Naive B cell (primary cell): ENCODE measurements around the gene B3GALNT1. TPM values are rescaled to one million over a fixed set of nuclear protein-coding genes. Genes with fewer than 3 reads are reported as not detected.
A peak's percentile ranks its signal among the peaks of the same experiment; 100 is the strongest.

ENCODE experiments used
- ATAC-seq, 2 donors: fragments of 150-1000 bp; cut with Tn5 transposase; 2 replicates each; pipeline ENCODE4 v1.10.0; 2021; ENCODE audit warnings: low read depth in 2 of 2, mild to moderate bottlenecking in 2 of 2, moderate library complexity in 2 of 2
- DNase-seq: peaks from one replicate; pipeline ENCODE4 v3.0.0; 2022
- H3K27ac Mint-ChIP-seq, 6 donors: one replicate each; pipeline ENCODE4 v1.8.0; 2020 to 2022; ENCODE audit warnings: mild to moderate bottlenecking in 6 of 6, mixed read lengths in 6 of 6, moderate library complexity in 5 of 6, inconsistent platforms in 2 of 6
- H3K27me3 Mint-ChIP-seq, 3 donors: one replicate each; pipeline ENCODE4 v1.8.0; 2021 to 2022; ENCODE audit warnings: mixed read lengths in 3 of 3, mild to moderate bottlenecking in 1 of 3
- H3K36me3 Mint-ChIP-seq, 2 donors: one replicate each; pipeline ENCODE4 v1.8.0; 2020 to 2022; ENCODE audit warnings: mixed read lengths in 2 of 2, inconsistent platforms in 1 of 2, mild to moderate bottlenecking in 1 of 2
- H3K4me1 Mint-ChIP-seq, 3 donors: one replicate each; pipeline ENCODE4 v1.8.0; 2020 to 2022; ENCODE audit warnings: mixed read lengths in 3 of 3, inconsistent platforms in 1 of 3, mild to moderate bottlenecking in 1 of 3, moderate library complexity in 1 of 3
- H3K4me3 Mint-ChIP-seq, 8 donors: one replicate each; pipeline ENCODE4 v1.8.0; 2020 to 2022; ENCODE audit warnings: mild to moderate bottlenecking in 8 of 8, mixed read lengths in 8 of 8, moderate library complexity in 8 of 8, inconsistent platforms in 2 of 8
- H3K9me3 Mint-ChIP-seq, 7 donors: one replicate each; pipeline ENCODE4 v1.8.0; 2020 to 2022; ENCODE audit warnings: mixed read lengths in 7 of 7, mild to moderate bottlenecking in 5 of 7, inconsistent platforms in 2 of 7, moderate library complexity in 1 of 7
- polyA plus RNA-seq, 6 donors: library from polyadenylated mRNA; unstranded; fragments of 300-500 nt; fragmentation: Illumina TruSeq; gene quantifications; one replicate each; pipeline ENCODE4 v1.2.3, GENCODE V29; 2021; ENCODE audit warnings: low read depth in 6 of 6

B3GALNT1 gene, protein sequence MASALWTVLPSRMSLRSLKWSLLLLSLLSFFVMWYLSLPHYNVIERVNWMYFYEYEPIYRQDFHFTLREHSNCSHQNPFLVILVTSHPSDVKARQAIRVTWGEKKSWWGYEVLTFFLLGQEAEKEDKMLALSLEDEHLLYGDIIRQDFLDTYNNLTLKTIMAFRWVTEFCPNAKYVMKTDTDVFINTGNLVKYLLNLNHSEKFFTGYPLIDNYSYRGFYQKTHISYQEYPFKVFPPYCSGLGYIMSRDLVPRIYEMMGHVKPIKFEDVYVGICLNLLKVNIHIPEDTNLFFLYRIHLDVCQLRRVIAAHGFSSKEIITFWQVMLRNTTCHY
- 1 to 10 TPM in 2 of 6 donors, under 1 TPM in 3, not detected in 1; 0.31 to 1.5 (median 0.74) TPM for polyA plus RNA-seq

DNA sequence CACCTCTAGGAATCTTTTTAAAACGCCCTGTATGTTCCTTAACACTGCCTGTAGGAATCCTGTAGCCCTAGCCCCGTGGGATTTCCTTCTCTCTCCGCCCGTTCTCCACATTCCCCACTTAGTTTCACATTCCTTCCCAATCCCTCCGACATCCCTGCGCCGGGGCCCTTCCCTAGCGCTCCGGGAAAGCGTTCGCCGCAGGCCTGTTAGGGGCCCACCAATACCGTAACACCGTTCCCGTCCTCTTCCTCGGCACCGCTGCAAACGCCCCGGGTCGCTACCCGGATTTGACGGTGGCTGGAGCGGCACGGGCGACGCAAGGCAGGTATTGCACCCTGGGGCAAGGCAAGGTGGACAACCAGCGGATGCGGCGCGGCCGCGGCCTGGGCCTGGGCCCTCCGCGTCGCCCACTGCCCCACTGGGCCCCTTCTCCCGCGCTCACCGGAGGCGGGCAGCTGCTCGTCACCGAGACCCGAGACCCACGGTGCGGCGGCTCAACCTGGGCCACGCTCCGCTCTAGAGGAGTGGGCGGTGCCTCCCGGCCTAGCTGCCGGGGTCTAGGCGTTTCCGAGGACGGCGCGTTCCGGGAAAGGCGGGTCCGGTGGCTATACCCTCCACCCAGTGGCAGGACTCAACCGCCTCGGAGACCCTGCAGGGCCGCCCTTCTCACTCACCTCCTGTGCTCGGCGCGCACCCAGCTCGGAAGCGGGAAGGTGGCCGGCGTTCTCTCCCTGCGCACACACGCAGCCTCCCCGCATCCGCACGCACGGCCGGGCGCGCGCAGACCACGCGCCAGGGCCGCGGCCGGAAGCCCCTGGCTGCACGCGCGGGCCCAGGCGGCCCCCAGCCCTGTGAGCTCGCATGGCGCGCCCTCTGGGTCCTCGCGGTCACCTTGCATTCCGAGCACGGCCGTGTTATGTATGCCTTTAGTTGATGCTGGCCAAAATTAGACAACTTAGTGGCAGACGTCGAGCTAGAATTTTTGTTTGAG lies at the start of gene B3GALNT1:
Gene B3GALNT1, minus strand, starts transcription at position 789 of the 991 bp plus-strand sequence. CDS start 18,595 bp downstream, outside the sequence.
- no peaks in the 10 kb centered on the region for H3K9me3 Mint-ChIP-seq
- H3K4me3 Mint-ChIP-seq, result peak within 1 kb of the TSS; percentile 72 to 90 (median 82)
- peak; percentile 25 for DNase-seq
- no peaks in the 10 kb centered on the region for H3K36me3 Mint-ChIP-seq
- peak within 1 kb of the TSS in 2 of 6 donors; percentile 32 to 92 for H3K27ac Mint-ChIP-seq
- peak; percentile 65 to 72 for ATAC-seq
- peaks cover 8 to 26% (median 16%) of the 10 kb centered on the region in 3 donors for H3K27me3 Mint-ChIP-seq
- peaks cover 8 to 12% (median 11%) of the 10 kb centered on the region in 3 donors for H3K4me1 Mint-ChIP-seq

DNA sequence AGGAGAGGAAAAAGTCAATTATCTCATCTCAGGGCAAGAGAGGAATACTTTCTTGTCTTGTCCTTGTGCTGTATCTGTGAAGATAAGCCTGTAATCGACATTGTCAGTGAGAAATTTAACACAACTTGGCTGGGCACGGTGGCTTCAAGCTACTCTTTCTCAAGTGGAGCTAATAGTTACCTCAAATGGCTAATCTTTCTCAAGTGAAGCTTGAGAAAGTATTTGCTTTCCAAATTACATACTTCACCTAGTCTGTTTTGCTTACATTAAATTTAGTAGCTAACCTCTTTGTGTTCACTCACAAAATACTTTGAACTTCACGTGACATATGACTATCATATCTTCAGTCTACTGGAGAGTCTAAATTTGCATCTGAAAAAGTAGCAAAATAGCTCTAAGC lies 48.3 kb upstream of the B3GALNT1 start:
- Mint-ChIP-seq H3K27ac (no peak overlapping the region), H3K9me3 (no peaks in the 10 kb centered on the region), H3K36me3 (no peaks in the 10 kb centered on the region), H3K4me1 (no peaks in the 10 kb centered on the region), H3K4me3 (no peak overlapping the region), H3K27me3 (no peaks in the 10 kb centered on the region)
- ATAC-seq, result no peak
- no peak for DNase-seq

DNA sequence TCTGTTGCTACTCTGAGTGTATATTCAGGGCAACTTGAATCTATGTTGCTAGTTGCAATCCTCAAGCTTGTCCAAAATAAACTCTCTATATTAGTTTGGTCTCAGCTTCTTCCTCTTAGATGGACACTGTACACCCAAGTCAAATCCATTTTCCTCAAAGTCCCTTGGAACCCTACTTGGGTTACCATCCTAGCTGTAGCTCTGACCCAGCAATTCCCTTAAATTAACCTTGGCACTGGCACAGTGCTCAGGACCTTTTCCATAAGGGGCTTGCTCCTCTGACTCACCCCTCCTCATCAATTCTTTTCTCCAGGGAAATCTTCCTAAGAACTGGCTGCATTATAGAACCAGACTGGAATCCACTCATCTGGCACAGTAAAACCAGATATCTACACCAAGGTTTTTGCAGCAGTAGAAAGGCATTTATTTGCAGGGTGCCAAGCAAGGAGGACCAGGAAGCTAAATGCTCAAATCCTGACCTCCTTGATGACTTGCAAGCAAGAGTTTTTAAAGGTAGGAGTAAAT lies 44.9 kb upstream of the B3GALNT1 start:
- H3K4me3 Mint-ChIP-seq, result no peak overlapping the region
- ATAC-seq, result no peak
- no peak for DNase-seq
- H3K27ac Mint-ChIP-seq, result no peak overlapping the region
- peaks cover 0 to 4% (median 0%) of the 10 kb centered on the region in 7 donors for H3K9me3 Mint-ChIP-seq
- no peaks in the 10 kb centered on the region for H3K36me3 Mint-ChIP-seq
- no peaks in the 10 kb centered on the region for H3K4me1 Mint-ChIP-seq
- H3K27me3 Mint-ChIP-seq, result peaks cover 0 to 8% (median 0%) of the 10 kb centered on the region in 3 donors

DNA sequence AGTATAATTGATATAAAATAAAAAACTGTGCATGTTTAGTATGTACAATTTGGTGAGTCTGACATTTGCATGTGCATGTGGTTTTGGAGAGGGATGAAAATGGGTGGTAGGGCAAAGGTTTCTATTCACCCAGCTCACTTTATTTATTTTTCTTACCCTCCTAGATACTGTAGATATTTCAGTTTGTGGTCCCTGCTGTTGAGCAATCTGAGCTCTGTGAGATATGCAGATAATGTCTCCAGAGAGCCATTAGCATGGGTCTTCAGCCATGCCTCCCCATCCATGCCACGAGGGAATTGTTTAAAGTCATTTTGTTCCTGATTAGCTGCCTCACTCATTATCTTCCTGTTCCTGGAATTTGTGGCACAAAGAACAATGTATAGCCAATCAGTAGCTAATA lies 44.4 kb upstream of the B3GALNT1 start:
- peaks cover 0 to 8% (median 0%) of the 10 kb centered on the region in 3 donors for H3K27me3 Mint-ChIP-seq
- H3K36me3 Mint-ChIP-seq, result no peaks in the 10 kb centered on the region
- DNase-seq (no peak), ATAC-seq (no peak)
- H3K4me3 Mint-ChIP-seq, result no peak overlapping the region
- peaks cover 0 to 4% (median 0%) of the 10 kb centered on the region in 7 donors for H3K9me3 Mint-ChIP-seq
- H3K4me1 Mint-ChIP-seq, result no peaks in the 10 kb centered on the region
- H3K27ac Mint-ChIP-seq, result no peak overlapping the region

DNA sequence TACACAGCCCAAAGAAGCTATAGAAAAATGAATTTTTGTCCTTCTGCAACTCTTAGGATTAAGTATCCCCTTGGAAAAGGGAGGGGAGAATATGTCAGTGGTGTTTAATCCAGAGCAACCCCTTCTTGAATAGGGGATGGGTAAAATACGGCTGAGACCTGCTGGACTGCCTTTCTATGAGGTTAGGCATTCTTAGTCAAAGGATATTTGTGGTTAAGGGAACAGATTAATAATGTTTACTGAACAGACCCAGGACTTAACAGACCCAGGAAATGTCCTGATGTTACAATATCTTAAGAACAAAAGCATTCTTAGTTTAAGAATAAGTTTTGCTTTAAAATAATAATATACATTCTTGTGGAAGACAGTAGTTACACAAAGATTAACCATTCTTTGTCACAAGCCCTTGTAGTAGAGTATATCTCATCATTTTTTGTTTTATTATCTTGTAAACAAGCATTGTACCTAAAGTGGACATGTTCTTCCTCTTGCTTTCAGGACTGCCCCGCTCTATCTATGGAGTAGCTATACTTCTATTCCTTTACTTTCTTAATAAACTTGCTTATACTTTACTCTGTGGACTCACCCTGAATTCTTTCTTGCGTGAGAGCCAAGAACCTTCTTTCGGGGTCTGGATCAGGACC lies 43.8 kb upstream of the B3GALNT1 start:
- Mint-ChIP-seq H3K4me3 (no peak overlapping the region), H3K27ac (no peak overlapping the region), H3K9me3 (peaks cover 0 to 4% (median 0%) of the 10 kb centered on the region in 7 donors), H3K36me3 (no peaks in the 10 kb centered on the region), H3K27me3 (peaks cover 0 to 8% (median 0%) of the 10 kb centered on the region in 3 donors), H3K4me1 (no peaks in the 10 kb centered on the region)
- DNase-seq, result no peak
- no peak for ATAC-seq

DNA sequence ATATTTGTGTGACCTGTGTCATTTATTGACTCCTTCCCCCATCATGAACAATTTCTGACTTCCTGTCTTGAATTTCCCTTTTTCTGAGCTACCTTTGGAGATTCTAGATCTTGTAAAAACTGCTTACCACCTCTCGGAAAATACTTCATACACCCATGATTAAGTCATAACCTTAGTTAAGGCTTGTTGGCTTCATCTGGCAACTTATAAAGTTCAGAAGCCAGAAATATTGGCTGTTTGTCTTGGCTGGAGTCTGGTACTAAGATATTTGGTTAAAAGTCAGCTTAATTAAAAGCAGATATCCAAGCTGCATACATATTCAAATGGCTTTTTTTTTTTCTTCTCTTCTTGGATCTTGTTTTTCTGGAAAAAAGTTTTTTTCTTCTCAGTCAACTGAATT lies 37.3 kb upstream of the B3GALNT1 start:
- peaks cover 0 to 16% (median 2%) of the 10 kb centered on the region in 7 donors for H3K9me3 Mint-ChIP-seq
- no peak overlapping the region for H3K4me3 Mint-ChIP-seq
- no peak overlapping the region for H3K27ac Mint-ChIP-seq
- no peaks in the 10 kb centered on the region for H3K36me3 Mint-ChIP-seq
- no peaks in the 10 kb centered on the region for H3K4me1 Mint-ChIP-seq
- H3K27me3 Mint-ChIP-seq, result peaks cover 0 to 6% (median 0%) of the 10 kb centered on the region in 3 donors
- DNase-seq (no peak), ATAC-seq (no peak)

DNA sequence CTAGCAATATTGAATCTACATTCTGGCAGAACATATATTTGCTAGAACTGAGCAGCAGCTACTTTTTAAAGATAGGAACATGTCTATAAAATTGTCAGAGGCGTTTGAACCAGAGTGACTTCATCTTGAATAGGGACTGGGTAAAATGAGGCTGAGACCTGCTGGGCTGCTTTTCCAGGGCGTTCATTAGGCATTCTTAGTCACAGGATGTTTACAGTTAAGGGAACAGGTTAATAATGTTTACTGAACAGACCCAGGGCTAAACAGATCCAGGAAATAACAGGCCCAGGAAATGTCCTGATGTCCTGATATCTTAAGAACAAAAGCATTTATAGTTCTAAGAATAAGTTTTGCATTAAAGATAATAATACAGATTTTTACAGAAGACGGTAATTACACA lies 34.5 kb upstream of the B3GALNT1 start:
- ATAC-seq, result no peak
- no peaks in the 10 kb centered on the region for H3K4me1 Mint-ChIP-seq
- H3K27me3 Mint-ChIP-seq, result no peaks in the 10 kb centered on the region
- H3K4me3 Mint-ChIP-seq, result no peak overlapping the region
- H3K9me3 Mint-ChIP-seq, result peaks cover 0 to 12% (median 0%) of the 10 kb centered on the region in 7 donors
- no peak overlapping the region for H3K27ac Mint-ChIP-seq
- H3K36me3 Mint-ChIP-seq, result no peaks in the 10 kb centered on the region
- DNase-seq, result no peak

DNA sequence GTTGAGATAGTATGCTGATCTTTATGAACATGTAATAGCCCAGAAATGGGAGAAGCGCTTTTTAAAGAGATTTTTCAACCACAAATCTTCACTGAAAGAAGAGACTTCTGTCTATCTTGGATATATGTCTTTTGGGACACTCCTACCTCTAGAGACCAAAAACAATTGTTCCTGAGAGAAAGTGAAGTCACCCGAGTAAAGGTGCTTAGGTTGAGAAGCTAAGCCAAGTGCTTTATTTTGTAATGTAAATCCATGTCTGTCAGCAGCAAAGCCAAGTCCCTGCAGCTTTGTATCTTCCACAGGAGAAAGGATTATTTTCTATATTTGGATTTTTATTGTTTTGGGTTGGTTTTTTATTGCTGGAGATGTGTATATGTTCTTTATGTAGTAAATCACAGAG lies 32.1 kb upstream of the B3GALNT1 start:
- H3K4me3 Mint-ChIP-seq, result no peak overlapping the region
- no peaks in the 10 kb centered on the region for H3K27me3 Mint-ChIP-seq
- H3K9me3 Mint-ChIP-seq, result peaks cover 0 to 7% (median 0%) of the 10 kb centered on the region in 7 donors
- DNase-seq, result no peak
- H3K27ac Mint-ChIP-seq, result no peak overlapping the region
- no peak for ATAC-seq
- H3K36me3 Mint-ChIP-seq, result no peaks in the 10 kb centered on the region
- no peaks in the 10 kb centered on the region for H3K4me1 Mint-ChIP-seq

DNA sequence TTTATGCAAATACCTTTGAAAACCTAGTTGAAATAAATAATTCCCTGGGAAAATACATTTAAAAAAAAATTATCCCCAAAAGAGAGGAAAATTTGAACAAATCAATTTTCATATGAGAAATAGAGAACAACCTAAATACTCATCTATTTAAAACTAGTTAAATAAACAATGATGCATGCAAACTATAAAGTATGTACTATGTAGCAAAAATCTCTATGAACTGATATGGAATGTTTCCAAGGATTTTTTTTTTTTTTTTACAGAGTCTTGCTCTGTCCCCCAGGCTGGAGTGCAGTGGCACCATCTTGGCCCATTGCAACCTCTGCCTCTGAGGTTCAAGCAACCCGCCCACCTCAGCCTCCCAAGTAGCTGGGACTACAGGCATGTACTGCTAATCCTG lies 27.2 kb upstream of the B3GALNT1 start:
- Mint-ChIP-seq H3K27me3 (no peaks in the 10 kb centered on the region), H3K27ac (no peak overlapping the region), H3K4me1 (no peaks in the 10 kb centered on the region), H3K9me3 (no peaks in the 10 kb centered on the region), H3K36me3 (no peaks in the 10 kb centered on the region), H3K4me3 (no peak overlapping the region)
- no peak for DNase-seq
- no peak for ATAC-seq

DNA sequence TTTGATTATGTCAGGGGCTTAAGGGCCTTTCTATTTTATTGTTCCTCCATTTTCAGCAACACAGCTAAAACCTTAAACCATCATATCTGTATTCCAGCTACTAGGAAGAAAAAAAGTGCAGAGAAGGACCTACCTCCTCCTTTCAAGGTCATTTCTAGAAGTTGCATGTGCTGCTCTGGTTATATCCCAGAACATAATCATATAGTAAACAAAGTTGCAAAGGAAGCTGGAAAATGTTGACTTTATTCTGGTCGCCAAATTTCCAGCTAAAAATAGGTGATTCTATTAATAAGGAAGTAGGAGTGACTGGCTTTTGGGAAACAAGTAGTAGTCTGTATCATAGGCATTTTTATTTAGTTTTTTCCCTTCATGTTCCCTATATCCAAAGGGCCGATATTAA lies 21.3 kb upstream of the B3GALNT1 start:
- DNase-seq, result no peak
- Mint-ChIP-seq H3K4me3 (no peak overlapping the region), H3K4me1 (no peaks in the 10 kb centered on the region), H3K9me3 (peaks cover 0 to 31% (median 20%) of the 10 kb centered on the region in 7 donors), H3K36me3 (peaks cover 4 to 7% of the 10 kb centered on the region in 2 donors), H3K27ac (no peak overlapping the region), H3K27me3 (no peaks in the 10 kb centered on the region)
- no peak for ATAC-seq

DNA sequence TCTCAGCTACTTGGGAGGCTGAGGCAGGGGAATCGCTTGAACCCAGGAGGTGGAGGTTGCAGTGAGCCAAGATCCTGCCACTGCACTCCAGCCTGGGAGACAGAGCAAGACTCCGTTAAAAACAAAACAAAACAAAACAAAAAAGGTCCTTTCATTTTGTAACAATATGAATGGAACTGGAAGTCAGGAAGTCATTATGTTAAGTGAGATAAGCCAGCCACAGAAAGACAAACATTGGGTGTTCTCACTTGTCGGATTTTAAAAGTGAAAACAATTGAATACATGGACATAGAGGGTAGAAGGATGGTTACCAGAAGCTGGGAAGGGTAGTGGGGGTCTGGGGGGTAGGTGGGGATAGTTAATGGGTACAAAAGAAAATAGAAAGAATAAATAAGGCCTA lies 12.5 kb upstream of the B3GALNT1 start:
- no peak for DNase-seq
- peaks cover 0 to 12% (median 11%) of the 10 kb centered on the region in 3 donors for H3K27me3 Mint-ChIP-seq
- no peak for ATAC-seq

DNA sequence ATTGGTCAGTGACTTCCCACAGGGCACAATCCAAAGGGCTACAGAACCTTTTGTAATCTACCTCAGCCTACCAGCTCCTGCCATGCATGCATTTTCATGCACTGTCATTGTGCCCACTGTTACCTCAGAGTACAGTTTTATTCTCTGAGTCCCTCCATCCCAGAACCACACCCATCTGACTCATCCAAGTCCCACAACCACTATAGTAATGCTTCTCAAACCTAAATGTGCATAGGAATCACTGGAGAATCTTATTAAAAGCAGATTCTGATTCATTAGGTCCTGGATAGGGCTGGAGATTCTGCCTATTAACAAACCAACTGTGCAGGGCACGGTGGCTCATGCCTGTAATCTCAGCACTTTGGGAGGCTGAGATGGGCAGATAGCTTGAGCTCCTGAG lies 3.7 kb upstream of the B3GALNT1 start:
- no peak for ATAC-seq
- H3K27me3 Mint-ChIP-seq, result peaks cover 8 to 49% (median 16%) of the 10 kb centered on the region in 3 donors
- H3K9me3 Mint-ChIP-seq, result peaks cover 0 to under 1% (median 0%) of the 10 kb centered on the region in 7 donors
- peaks cover 8 to 12% (median 11%) of the 10 kb centered on the region in 3 donors for H3K4me1 Mint-ChIP-seq
- no peaks in the 10 kb centered on the region for H3K36me3 Mint-ChIP-seq
- H3K27ac Mint-ChIP-seq, result no peak overlapping the region
- no peak overlapping the region for H3K4me3 Mint-ChIP-seq
- no peak for DNase-seq

More for the DNA sequence above, 12.5 kb upstream of the B3GALNT1 start:
- H3K4me1 Mint-ChIP-seq, result no peaks in the 10 kb centered on the region
- H3K36me3 Mint-ChIP-seq, result peaks cover 16% of the 10 kb centered on the region in 2 donors
- no peak overlapping the region for H3K4me3 Mint-ChIP-seq
- H3K9me3 Mint-ChIP-seq, result peaks cover 9 to 62% (median 39%) of the 10 kb centered on the region in 7 donors
- H3K27ac Mint-ChIP-seq, result no peak overlapping the region

DNA sequence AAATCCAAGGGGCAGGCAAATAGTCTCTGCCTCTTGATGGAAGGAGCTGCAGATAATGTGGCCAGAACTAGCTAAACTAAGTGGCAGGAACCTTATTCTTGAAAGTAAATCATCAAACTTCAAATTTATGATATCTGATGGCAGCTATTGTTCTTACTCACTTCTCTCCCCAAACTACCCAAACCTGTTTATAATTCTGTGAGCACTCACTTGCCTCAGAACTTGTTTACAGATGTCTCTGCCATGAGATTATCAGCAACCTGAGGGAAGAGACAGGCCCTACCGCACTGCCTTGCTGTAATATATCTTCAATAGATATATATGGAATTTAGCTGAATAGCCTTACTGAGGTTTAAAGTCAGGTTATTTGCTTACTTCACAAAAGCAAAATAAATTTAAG lies 2.2 kb upstream of the B3GALNT1 start:
- no peak overlapping the region for H3K27ac Mint-ChIP-seq
- H3K27me3 Mint-ChIP-seq, result peaks cover 8 to 49% (median 16%) of the 10 kb centered on the region in 3 donors
- DNase-seq, result no peak
- H3K9me3 Mint-ChIP-seq, result no peaks in the 10 kb centered on the region
- no peaks in the 10 kb centered on the region for H3K36me3 Mint-ChIP-seq
- peak overlapping the region in 1 of 8 donors; percentile 14 for H3K4me3 Mint-ChIP-seq
- no peak for ATAC-seq
- peaks cover 8 to 12% (median 11%) of the 10 kb centered on the region in 3 donors for H3K4me1 Mint-ChIP-seq
